Measurements from ENCODE around the gene GRAMD1B. TPM values are rescaled to one million over a fixed set of nuclear protein-coding genes. Genes with fewer than 3 reads are reported as not detected.

The GRAMD1B gene
- total RNA-seq, 2 experiments from 2014 or later = 91.6 to 91.8 TPM

- Mint-ChIP-seq H3K27me3 (no peaks in the 10 kb centered on the region), H3K9me3 (no peaks in the 10 kb centered on the region), H3K27ac (no peak overlapping the region), H3K36me3 (ENCODE audit: low read depth) (peaks cover 13% of the 10 kb centered on the region), H3K4me3 (no peak overlapping the region), H3K4me1 (peaks cover 6% of the 10 kb centered on the region)
- ChIA-PET POLR2A (no interaction called here), CTCF (interaction anchor here (0.7 to 2.4 kb wide), 2 partner anchors 10 to 121 kb away, joined by 4 to 6 read pairs; no protein-coding TSS in a partner anchor)
- no peak for DNase-seq
These were observed 156.5 kb downstream of the GRAMD1B start for GRCh38 chr11:123586568-123586967.

- Mint-ChIP-seq H3K27me3 (no peaks in the 10 kb centered on the region), H3K9me3 (no peaks in the 10 kb centered on the region), H3K4me1 (peaks cover 6% of the 10 kb centered on the region), H3K27ac (no peak overlapping the region), H3K36me3 (ENCODE audit: low read depth) (peaks cover 13% of the 10 kb centered on the region), H3K4me3 (no peak overlapping the region)
- DNase-seq = no peak
- ChIA-PET POLR2A (no interaction called here), CTCF (interaction anchor here (2.4 kb wide), 1 partner anchor 10 kb away, joined by 6 read pairs; no protein-coding TSS in a partner anchor)
These were observed 157.0 kb downstream of the GRAMD1B start for GRCh38 chr11:123587044-123587443.

DNA sequence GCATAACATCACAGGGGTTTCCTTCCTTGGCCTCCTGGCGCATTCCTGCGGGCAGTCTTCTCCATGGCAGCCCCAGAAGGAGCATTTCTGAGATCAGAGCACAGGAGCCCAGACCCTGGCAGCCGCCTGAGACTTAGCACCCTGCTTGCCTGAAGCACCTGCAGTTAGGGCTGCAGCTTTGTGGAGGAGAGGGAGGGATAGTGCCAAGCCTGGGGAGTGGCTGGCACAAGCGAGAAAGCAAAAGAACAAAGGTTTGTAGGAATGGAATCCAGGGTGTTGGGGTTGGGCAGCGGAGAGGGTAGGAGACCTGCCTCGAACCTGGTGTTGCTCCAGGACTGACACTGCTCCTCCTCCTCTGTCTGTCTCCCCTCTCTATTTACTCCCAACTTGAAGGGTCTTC lies 157.5 kb downstream of the GRAMD1B start:
- POLR2A ChIA-PET = no interaction called here
- no peak overlapping the region for H3K4me3 Mint-ChIP-seq
- no peaks in the 10 kb centered on the region for H3K27me3 Mint-ChIP-seq
- no peak for DNase-seq
- H3K36me3 Mint-ChIP-seq (ENCODE audit: low read depth) = peaks cover 11% of the 10 kb centered on the region
- H3K4me1 Mint-ChIP-seq = peaks cover 6% of the 10 kb centered on the region
- CTCF ChIA-PET = no interaction called here
- no peak overlapping the region for H3K27ac Mint-ChIP-seq
- no peaks in the 10 kb centered on the region for H3K9me3 Mint-ChIP-seq

DNA sequence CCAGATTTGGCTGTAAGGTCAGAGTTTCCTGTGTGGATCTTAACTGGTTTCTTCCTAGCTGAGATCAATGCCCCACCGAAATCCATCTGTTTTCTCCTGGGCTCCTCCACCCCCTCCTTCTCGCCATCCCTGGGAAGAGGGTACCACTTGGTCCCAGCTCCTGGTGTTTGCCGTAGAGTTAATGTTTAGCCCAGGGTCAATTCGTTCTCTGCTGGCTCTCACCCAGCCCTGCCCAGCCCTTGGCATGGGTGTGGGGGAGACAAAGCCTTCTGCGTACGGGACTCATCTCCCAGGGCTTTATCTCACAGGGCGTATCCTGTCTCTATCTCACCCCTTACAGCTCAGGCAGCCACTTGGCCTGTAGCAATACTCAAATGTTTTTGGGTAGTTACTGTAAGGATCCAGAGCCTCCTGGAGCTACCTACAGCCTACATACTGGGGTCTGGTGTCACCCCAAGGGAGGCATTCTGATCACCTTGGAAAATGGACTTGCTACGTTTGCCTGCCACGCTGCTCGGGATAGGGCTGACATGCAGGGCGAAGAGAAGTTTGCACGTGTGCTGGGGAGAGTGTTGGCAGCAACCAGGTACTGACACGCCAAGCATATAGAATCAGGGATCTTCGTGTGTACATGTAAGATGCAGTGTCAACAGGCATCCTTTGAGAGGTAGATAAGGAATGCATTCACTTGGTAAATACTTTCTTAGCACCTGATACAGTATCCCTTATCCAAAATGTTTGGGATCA lies 158.2 kb downstream of the GRAMD1B start:
- DNase-seq = no peak
- H3K27ac Mint-ChIP-seq = no peak overlapping the region
- CTCF ChIA-PET = no interaction called here
- H3K36me3 Mint-ChIP-seq (ENCODE audit: low read depth) = peaks cover 5% of the 10 kb centered on the region
- POLR2A ChIA-PET = no interaction called here
- no peaks in the 10 kb centered on the region for H3K9me3 Mint-ChIP-seq
- H3K27me3 Mint-ChIP-seq = no peaks in the 10 kb centered on the region
- H3K4me3 Mint-ChIP-seq = no peak overlapping the region
- H3K4me1 Mint-ChIP-seq = peaks cover under 1% of the 10 kb centered on the region

DNA sequence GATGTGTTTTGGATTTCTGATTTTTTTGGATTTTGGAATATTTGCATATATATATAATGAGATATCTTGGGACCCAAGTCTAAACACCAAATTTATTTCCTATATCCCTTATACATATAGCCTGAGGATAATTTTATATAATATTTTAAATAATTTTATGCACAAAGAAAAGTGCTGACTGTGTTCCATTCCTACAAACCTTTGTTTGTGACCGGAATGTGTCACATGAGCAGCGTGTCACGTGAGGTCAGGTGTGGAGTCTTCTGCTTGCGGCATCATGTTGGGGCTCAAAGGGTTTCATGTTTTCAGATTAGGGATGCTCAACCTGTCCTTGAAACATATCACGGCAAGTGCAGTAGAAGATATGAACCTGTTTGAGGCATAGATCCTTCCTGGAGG lies 158.8 kb downstream of the GRAMD1B start:
- no peak for DNase-seq
- Mint-ChIP-seq H3K4me1 (no peaks in the 10 kb centered on the region), H3K9me3 (no peaks in the 10 kb centered on the region), H3K27me3 (no peaks in the 10 kb centered on the region), H3K36me3 (ENCODE audit: low read depth) (peaks cover 4% of the 10 kb centered on the region), H3K4me3 (no peak overlapping the region), H3K27ac (no peak overlapping the region)
- POLR2A ChIA-PET = no interaction called here
- CTCF ChIA-PET = interaction anchor here (1.2 kb wide), 1 partner anchor 8 kb away, joined by 4 read pairs; no protein-coding TSS in a partner anchor

DNA sequence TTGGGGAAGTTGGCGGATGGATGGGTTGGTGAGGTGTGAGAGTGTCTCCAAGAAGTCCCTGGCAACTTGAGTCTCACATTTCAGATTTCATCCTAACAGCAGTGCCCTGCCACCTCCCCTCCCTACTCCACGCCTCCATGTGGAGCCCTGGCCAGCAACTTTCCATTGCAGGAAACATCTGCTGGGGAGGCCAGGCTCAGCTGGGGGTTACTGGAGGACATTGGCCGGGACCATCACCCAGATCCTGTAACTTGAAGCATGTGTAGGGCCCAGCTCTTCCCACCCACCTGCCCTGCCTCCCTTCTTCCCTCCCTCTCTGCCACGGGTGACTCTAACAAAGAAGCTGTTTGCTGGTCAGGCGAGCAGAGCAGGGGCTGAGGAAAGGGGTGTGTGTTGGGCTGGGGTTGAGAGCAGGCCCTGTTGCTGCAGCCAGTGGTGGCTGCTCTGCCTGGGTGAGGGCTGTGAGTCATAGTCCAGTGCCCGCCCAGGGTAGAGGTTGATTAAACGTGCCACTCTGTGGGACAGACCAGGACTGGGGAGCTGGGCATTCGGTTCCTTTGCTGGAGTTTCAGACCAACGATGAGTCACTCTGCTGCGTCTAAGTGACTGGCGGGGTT lies 160.3 kb downstream of the GRAMD1B start:
- Mint-ChIP-seq H3K36me3 (ENCODE audit: low read depth) (peaks cover 16% of the 10 kb centered on the region), H3K27me3 (no peaks in the 10 kb centered on the region), H3K4me1 (no peaks in the 10 kb centered on the region), H3K27ac (no peak overlapping the region), H3K4me3 (no peak overlapping the region), H3K9me3 (no peaks in the 10 kb centered on the region)
- CTCF ChIA-PET = interaction anchor here (1.2 kb wide), 2 partner anchors 10 to 14 kb away, joined by 3 to 4 read pairs; no protein-coding TSS in a partner anchor
- POLR2A ChIA-PET = no interaction called here
- no peak for DNase-seq

- CTCF ChIA-PET = no interaction called here
These were observed 163.5 kb downstream of the GRAMD1B start for GRCh38 chr11:123593570-123593969.

GRCh38 chr11:123594188-123594901 lies 164.3 kb downstream of the GRAMD1B start:
- no peak overlapping the region for H3K27ac Mint-ChIP-seq
- no peaks in the 10 kb centered on the region for H3K4me1 Mint-ChIP-seq
- H3K36me3 Mint-ChIP-seq (ENCODE audit: low read depth) = peaks cover 44% of the 10 kb centered on the region
- ChIA-PET POLR2A (no interaction called here), CTCF (no interaction called here)
- DNase-seq = no peak
- no peaks in the 10 kb centered on the region for H3K9me3 Mint-ChIP-seq
- no peak overlapping the region for H3K4me3 Mint-ChIP-seq
- no peaks in the 10 kb centered on the region for H3K27me3 Mint-ChIP-seq

More at GRCh38 chr11:123593570-123593969, 163.5 kb downstream of the GRAMD1B start:
- no peak overlapping the region for H3K27ac Mint-ChIP-seq
- peaks cover 36% of the 10 kb centered on the region for H3K36me3 Mint-ChIP-seq (ENCODE audit: low read depth)
- POLR2A ChIA-PET = no interaction called here
- no peak for DNase-seq
- H3K27me3 Mint-ChIP-seq = no peaks in the 10 kb centered on the region
- no peak overlapping the region for H3K4me3 Mint-ChIP-seq
- no peaks in the 10 kb centered on the region for H3K4me1 Mint-ChIP-seq
- no peaks in the 10 kb centered on the region for H3K9me3 Mint-ChIP-seq

- H3K4me3 Mint-ChIP-seq = no peak overlapping the region
- peaks cover 47% of the 10 kb centered on the region for H3K36me3 Mint-ChIP-seq (ENCODE audit: low read depth)
- no peak for DNase-seq
- POLR2A ChIA-PET = no interaction called here
- CTCF ChIA-PET = no interaction called here
- H3K4me1 Mint-ChIP-seq = no peaks in the 10 kb centered on the region
- no peaks in the 10 kb centered on the region for H3K9me3 Mint-ChIP-seq
- H3K27me3 Mint-ChIP-seq = no peaks in the 10 kb centered on the region
- H3K27ac Mint-ChIP-seq = no peak overlapping the region
These were observed 164.9 kb downstream of the GRAMD1B start for GRCh38 chr11:123594921-123595320.

DNA sequence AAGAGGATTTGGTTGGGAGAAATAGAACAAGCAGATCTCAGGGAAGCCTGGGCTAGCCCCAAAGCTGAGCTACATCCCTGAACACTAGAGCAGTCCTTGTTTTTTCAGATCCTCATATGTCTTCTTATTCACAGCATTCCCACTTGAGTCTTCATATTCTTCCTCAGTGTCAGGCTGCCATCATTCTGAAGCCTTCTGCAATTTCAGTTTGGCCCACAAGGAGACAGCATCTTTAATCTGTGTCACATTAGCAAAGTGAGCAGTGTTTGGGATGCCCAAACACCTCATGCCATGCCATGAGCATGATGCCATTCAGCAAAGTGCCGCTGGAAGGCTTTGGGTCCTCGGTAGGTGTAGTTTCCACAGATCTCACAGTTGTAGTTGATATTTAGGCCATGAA lies 167.8 kb downstream of the GRAMD1B start:
- Mint-ChIP-seq H3K36me3 (ENCODE audit: low read depth) (peaks cover 63% of the 10 kb centered on the region), H3K9me3 (no peaks in the 10 kb centered on the region), H3K27ac (no peak overlapping the region), H3K4me1 (no peaks in the 10 kb centered on the region), H3K27me3 (no peaks in the 10 kb centered on the region), H3K4me3 (no peak overlapping the region)
- CTCF ChIA-PET = interaction anchor here (2.6 kb wide), 1 partner anchor 17 kb away, joined by 8 read pairs; no protein-coding TSS in a partner anchor
- no peak for DNase-seq
- POLR2A ChIA-PET = no interaction called here

GRCh38 chr11:123601136-123601535 lies 171.1 kb downstream of the GRAMD1B start:
- H3K4me1 Mint-ChIP-seq = no peaks in the 10 kb centered on the region

DNA sequence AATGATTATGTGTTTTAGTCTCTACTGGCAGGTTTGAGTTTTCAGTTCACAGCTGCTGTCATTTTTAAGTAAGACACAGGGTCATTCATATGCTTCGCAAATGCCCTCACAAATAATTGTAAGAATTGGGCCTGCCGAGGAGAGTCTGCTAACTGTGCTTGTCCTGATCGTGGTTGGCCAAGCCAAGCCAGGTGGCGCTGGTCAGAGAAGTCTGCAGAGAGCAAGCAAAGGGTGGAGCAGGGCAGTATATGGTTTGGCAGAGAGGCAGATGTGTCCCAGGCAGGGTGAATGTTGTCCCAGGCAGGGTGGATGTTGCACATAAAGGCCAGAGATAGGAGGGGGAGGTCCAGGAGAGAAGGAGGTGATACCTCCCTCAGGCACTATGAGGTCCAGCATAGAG lies 171.7 kb downstream of the GRAMD1B start:
- H3K36me3 Mint-ChIP-seq (ENCODE audit: low read depth) = peaks cover 69% of the 10 kb centered on the region
- no peaks in the 10 kb centered on the region for H3K9me3 Mint-ChIP-seq
- no peak overlapping the region for H3K4me3 Mint-ChIP-seq
- H3K27me3 Mint-ChIP-seq = no peaks in the 10 kb centered on the region
- DNase-seq = no peak
- H3K27ac Mint-ChIP-seq = no peak overlapping the region
- CTCF ChIA-PET = interaction anchor here (0.6 kb wide), 1 partner anchor 67 kb away, joined by 4 read pairs; no protein-coding TSS in a partner anchor
- POLR2A ChIA-PET = no interaction called here
- H3K4me1 Mint-ChIP-seq = no peaks in the 10 kb centered on the region

More at GRCh38 chr11:123601136-123601535, 171.1 kb downstream of the GRAMD1B start:
- Mint-ChIP-seq H3K9me3 (no peaks in the 10 kb centered on the region), H3K36me3 (ENCODE audit: low read depth) (peaks cover 70% of the 10 kb centered on the region), H3K4me3 (no peak overlapping the region), H3K27me3 (no peaks in the 10 kb centered on the region), H3K27ac (no peak overlapping the region)
- DNase-seq = no peak
- ChIA-PET CTCF (no interaction called here), POLR2A (no interaction called here)

- H3K4me3 Mint-ChIP-seq = no peak overlapping the region
- ChIA-PET POLR2A (no interaction called here), CTCF (no interaction called here)
- H3K36me3 Mint-ChIP-seq (ENCODE audit: low read depth) = peaks cover 68% of the 10 kb centered on the region
- H3K27ac Mint-ChIP-seq = no peak overlapping the region
- no peaks in the 10 kb centered on the region for H3K27me3 Mint-ChIP-seq
- DNase-seq = no peak
- no peaks in the 10 kb centered on the region for H3K4me1 Mint-ChIP-seq
- H3K9me3 Mint-ChIP-seq = no peaks in the 10 kb centered on the region
These were observed 173.6 kb downstream of the GRAMD1B start for GRCh38 chr11:123603666-123604065.
